ENCODE results near the gene FBXL17. TPM values are rescaled to one million over a fixed set of nuclear protein-coding genes. Genes with fewer than 3 reads are reported as not detected.

FBXL17 gene
- total and polyA plus RNA-seq, 2 of the 13 experiments (the other 11 are each of a cell fraction or from before 2014, with no cell fraction given), result 3.0 to 7.9 TPM

GRCh38 chr5:108295578-108296368 lies 86.1 kb downstream of the FBXL17 start:
- POLR2A ChIA-PET, result no interaction called here
- no peak overlapping the region for H2AFZ ChIP-seq (ENCODE audit: low read length)
- no peak overlapping the region for H3K4me3 ChIP-seq (replicated peaks in 1 of 3; ENCODE audit: insufficient read depth in 1 of 3, low read depth in 2 of 3, low read length in 3 of 3)
- no peaks in the 10 kb centered on the region for H3K4me1 ChIP-seq (ENCODE audit: insufficient read depth, low read length)
- no peaks in the 10 kb centered on the region for H3K36me3 ChIP-seq (replicated peaks in 1 of 2; ENCODE audit: control insufficient read depth in 1 of 2, insufficient read depth in 2 of 2, low read length in 2 of 2)
- no peak overlapping the region for H3K9ac ChIP-seq (ENCODE audit: insufficient read depth, low read depth, low read length)
- H3K27ac ChIP-seq (ENCODE audit: extremely low read length, insufficient read depth, low read length), result no peak overlapping the region
- no TSS peak for BruUV-seq (replicated peaks)
- intact Hi-C loops (cut with micrococcal nuclease; ENCODE audit: unreplicated experiment), result no loop called here
- 96% methylated on average over 2 of the region's 2 CpGs for WGBS (ENCODE audit: low lambda C conversion rate)
- CTCF ChIA-PET (ENCODE audit: low intra/inter-chr PET ratio, low total read pairs), result no interaction called here
- no peaks in the 10 kb centered on the region for H3K79me2 ChIP-seq (ENCODE audit: insufficient read depth, low read length)
- no peak for DNase-seq (ENCODE audit: low spot score)
- no peaks in the 10 kb centered on the region for H3K9me3 ChIP-seq (ENCODE audit: low read length)
- no peak for FAIRE-seq
- H3K4me2 ChIP-seq (ENCODE audit: low read depth, low read length), result no peak overlapping the region
- in situ Hi-C loops (cut with HindIII; ENCODE audit: extremely low pct_ligation_motif_present, low pct_unique_long_range_greater_than_20kb), result no loop called here
- no peaks in the 10 kb centered on the region for H3K27me3 ChIP-seq (ENCODE audit: control insufficient read depth in 1 of 2, insufficient read depth in 2 of 2, low read length in 2 of 2)
- no peaks in the 10 kb centered on the region for H4K20me1 ChIP-seq (ENCODE audit: insufficient read depth, low read length)
- no peak for ATAC-seq
- TF ChIP-seq SP5 (CRISPR knock-in tag; IDR thresholded peaks at IDR 0.05; ENCODE audit: borderline replicate concordance, low read depth) (no peak), HDAC2 (CRISPR knock-in tag; IDR thresholded peaks at IDR 0.05) (no peak), TRAFD1 (CRISPR knock-in tag; IDR thresholded peaks at IDR 0.05; ENCODE audit: borderline replicate concordance) (no peak)
- TF ChIP-seq, protein P1, sequence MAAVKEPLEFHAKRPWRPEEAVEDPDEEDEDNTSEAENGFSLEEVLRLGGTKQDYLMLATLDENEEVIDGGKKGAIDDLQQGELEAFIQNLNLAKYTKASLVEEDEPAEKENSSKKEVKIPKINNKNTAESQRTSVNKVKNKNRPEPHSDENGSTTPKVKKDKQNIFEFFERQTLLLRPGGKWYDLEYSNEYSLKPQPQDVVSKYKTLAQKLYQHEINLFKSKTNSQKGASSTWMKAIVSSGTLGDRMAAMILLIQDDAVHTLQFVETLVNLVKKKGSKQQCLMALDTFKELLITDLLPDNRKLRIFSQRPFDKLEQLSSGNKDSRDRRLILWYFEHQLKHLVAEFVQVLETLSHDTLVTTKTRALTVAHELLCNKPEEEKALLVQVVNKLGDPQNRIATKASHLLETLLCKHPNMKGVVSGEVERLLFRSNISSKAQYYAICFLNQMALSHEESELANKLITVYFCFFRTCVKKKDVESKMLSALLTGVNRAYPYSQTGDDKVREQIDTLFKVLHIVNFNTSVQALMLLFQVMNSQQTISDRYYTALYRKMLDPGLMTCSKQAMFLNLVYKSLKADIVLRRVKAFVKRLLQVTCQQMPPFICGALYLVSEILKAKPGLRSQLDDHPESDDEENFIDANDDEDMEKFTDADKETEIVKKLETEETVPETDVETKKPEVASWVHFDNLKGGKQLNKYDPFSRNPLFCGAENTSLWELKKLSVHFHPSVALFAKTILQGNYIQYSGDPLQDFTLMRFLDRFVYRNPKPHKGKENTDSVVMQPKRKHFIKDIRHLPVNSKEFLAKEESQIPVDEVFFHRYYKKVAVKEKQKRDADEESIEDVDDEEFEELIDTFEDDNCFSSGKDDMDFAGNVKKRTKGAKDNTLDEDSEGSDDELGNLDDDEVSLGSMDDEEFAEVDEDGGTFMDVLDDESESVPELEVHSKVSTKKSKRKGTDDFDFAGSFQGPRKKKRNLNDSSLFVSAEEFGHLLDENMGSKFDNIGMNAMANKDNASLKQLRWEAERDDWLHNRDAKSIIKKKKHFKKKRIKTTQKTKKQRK (IDR thresholded peaks at IDR 0.05; ENCODE audit: low read length), result no peak
- TF ChIP-seq, protein P2, sequence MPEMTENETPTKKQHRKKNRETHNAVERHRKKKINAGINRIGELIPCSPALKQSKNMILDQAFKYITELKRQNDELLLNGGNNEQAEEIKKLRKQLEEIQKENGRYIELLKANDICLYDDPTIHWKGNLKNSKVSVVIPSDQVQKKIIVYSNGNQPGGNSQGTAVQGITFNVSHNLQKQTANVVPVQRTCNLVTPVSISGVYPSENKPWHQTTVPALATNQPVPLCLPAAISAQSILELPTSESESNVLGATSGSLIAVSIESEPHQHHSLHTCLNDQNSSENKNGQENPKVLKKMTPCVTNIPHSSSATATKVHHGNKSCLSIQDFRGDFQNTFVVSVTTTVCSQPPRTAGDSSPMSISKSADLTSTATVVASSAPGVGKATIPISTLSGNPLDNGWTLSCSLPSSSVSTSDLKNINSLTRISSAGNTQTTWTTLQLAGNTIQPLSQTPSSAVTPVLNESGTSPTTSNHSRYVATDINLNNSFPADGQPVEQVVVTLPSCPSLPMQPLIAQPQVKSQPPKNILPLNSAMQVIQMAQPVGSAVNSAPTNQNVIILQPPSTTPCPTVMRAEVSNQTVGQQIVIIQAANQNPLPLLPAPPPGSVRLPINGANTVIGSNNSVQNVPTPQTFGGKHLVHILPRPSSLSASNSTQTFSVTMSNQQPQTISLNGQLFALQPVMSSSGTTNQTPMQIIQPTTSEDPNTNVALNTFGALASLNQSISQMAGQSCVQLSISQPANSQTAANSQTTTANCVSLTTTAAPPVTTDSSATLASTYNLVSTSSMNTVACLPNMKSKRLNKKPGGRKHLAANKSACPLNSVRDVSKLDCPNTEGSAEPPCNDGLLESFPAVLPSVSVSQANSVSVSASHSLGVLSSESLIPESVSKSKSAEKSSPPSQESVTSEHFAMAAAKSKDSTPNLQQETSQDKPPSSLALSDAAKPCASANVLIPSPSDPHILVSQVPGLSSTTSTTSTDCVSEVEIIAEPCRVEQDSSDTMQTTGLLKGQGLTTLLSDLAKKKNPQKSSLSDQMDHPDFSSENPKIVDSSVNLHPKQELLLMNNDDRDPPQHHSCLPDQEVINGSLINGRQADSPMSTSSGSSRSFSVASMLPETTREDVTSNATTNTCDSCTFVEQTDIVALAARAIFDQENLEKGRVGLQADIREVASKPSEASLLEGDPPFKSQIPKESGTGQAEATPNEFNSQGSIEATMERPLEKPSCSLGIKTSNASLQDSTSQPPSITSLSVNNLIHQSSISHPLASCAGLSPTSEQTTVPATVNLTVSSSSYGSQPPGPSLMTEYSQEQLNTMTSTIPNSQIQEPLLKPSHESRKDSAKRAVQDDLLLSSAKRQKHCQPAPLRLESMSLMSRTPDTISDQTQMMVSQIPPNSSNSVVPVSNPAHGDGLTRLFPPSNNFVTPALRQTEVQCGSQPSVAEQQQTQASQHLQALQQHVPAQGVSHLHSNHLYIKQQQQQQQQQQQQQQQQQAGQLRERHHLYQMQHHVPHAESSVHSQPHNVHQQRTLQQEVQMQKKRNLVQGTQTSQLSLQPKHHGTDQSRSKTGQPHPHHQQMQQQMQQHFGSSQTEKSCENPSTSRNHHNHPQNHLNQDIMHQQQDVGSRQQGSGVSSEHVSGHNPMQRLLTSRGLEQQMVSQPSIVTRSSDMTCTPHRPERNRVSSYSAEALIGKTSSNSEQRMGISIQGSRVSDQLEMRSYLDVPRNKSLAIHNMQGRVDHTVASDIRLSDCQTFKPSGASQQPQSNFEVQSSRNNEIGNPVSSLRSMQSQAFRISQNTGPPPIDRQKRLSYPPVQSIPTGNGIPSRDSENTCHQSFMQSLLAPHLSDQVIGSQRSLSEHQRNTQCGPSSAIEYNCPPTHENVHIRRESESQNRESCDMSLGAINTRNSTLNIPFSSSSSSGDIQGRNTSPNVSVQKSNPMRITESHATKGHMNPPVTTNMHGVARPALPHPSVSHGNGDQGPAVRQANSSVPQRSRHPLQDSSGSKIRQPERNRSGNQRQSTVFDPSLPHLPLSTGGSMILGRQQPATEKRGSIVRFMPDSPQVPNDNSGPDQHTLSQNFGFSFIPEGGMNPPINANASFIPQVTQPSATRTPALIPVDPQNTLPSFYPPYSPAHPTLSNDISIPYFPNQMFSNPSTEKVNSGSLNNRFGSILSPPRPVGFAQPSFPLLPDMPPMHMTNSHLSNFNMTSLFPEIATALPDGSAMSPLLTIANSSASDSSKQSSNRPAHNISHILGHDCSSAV (CRISPR knock-in tag; IDR thresholded peaks at IDR 0.05; ENCODE audit: borderline replicate concordance), result no peak
- TF ChIP-seq, protein P3, sequence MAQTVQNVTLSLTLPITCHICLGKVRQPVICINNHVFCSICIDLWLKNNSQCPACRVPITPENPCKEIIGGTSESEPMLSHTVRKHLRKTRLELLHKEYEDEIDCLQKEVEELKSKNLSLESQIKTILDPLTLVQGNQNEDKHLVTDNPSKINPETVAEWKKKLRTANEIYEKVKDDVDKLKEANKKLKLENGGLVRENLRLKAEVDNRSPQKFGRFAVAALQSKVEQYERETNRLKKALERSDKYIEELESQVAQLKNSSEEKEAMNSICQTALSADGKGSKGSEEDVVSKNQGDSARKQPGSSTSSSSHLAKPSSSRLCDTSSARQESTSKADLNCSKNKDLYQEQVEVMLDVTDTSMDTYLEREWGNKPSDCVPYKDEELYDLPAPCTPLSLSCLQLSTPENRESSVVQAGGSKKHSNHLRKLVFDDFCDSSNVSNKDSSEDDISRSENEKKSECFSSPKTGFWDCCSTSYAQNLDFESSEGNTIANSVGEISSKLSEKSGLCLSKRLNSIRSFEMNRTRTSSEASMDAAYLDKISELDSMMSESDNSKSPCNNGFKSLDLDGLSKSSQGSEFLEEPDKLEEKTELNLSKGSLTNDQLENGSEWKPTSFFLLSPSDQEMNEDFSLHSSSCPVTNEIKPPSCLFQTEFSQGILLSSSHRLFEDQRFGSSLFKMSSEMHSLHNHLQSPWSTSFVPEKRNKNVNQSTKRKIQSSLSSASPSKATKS (CRISPR knock-in tag; IDR thresholded peaks at IDR 0.05), result no peak
